Measurements from ENCODE around the gene MUS81. TPM values are rescaled to one million over a fixed set of nuclear protein-coding genes. Genes with fewer than 3 reads are reported as not detected.

Gene MUS81
- total RNA-seq, 4 donors from 2014 or later = 58.3 to 191 (median 81.2) TPM

GRCh38 chr11:65907878-65908277, 47.6 kb downstream of the MUS81 start:
- DNase-seq = no peak
- Histone ChIP-seq H3K4me3 (no peak overlapping the region), H3K27me3 (no peaks in the 10 kb centered on the region), H3K4me1 (peaks cover 0 to 11% (median 9%) of the 10 kb centered on the region in 4 donors), H3K27ac (no peak overlapping the region), H3K9me3 (no peaks in the 10 kb centered on the region), H3K36me3 (no peaks in the 10 kb centered on the region)
- TF ChIP-seq POLR2AphosphoS5 (IDR thresholded peaks at IDR 0.05) (no peak), EP300 (IDR thresholded peaks at IDR 0.05; ENCODE audit: low read depth) (no peak), POLR2A (IDR thresholded peaks at IDR 0.05) (no peak), CTCF (IDR thresholded peaks at IDR 0.05) (no peak)
- in situ Hi-C loops (cut with MboI; ENCODE audit: low pct_ligation_motif_present in 1 of 4, low pct_unique_long_range_greater_than_20kb in 1 of 4, low sequenced_read_pairs in 3 of 4) = no loop called here
- 75% methylated on average over 6 of the region's 6 CpGs; no CpG with 5 or more reads in 1 of the 2 donors for WGBS, 2 donors (ENCODE audit: low coverage in 1 of 2)
- intact Hi-C loops (cut with DNase I; ENCODE audit: low total_unique reads) = no loop called here

- in situ Hi-C loops (cut with MboI; ENCODE audit: low pct_ligation_motif_present in 1 of 4, low pct_unique_long_range_greater_than_20kb in 1 of 4, low sequenced_read_pairs in 3 of 4) = no loop called here
- intact Hi-C loops (cut with DNase I; ENCODE audit: low total_unique reads) = no loop called here
- peak; percentile 40 for DNase-seq
- TF ChIP-seq POLR2AphosphoS5 (IDR thresholded peaks at IDR 0.05) (peak in 2 of 3 donors; percentile 11 to 42), CTCF (IDR thresholded peaks at IDR 0.05) (peak in 2 of 5 experiments; percentile 14 to 16), POLR2A (IDR thresholded peaks at IDR 0.05) (no peak), EP300 (IDR thresholded peaks at IDR 0.05; ENCODE audit: low read depth) (no peak)
- no peak overlapping the region for H3K4me3 ChIP-seq
- peaks cover 13 to 32% (median 28%) of the 10 kb centered on the region in 4 donors for H3K4me1 ChIP-seq
- no peaks in the 10 kb centered on the region for H3K9me3 ChIP-seq
- H3K27ac ChIP-seq = peak overlapping the region in 1 of 4 donors; percentile 8
- 31 to 35% methylated on average over 4 to 14 of the region's 14 CpGs for WGBS, 2 donors (ENCODE audit: low coverage in 1 of 2)
- H3K36me3 ChIP-seq = no peaks in the 10 kb centered on the region
- no peaks in the 10 kb centered on the region for H3K27me3 ChIP-seq
Observed at GRCh38 chr11:65911682-65912568, 51.7 kb downstream of the MUS81 start.

DNA sequence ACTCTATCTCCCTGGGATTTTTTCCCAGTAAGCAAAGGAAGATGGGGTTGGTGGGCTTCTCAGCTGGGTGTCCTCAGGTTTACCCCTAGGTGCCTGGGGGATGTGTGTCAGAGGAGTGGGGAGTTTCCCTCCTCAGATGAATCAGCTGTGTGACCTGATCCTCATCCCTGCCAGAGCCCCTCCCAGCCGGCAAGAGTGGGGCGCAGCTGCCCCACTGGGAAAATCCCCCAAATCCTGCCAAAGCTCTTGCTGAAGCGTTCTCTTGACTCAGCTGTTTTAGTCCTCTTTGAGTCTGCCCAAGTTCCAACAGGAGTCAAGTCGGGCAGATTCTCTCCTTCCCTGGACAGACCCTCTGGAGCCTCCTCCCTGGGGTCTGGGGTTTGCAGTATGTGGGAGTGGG, 52.6 kb downstream of the MUS81 start:
- no peaks in the 10 kb centered on the region for H3K36me3 ChIP-seq
- H3K4me1 ChIP-seq = peaks cover 22 to 41% (median 37%) of the 10 kb centered on the region in 4 donors
- intact Hi-C loops (cut with DNase I; ENCODE audit: low total_unique reads) (no loop called here), in situ Hi-C loops (cut with MboI; ENCODE audit: low pct_ligation_motif_present in 1 of 4, low pct_unique_long_range_greater_than_20kb in 1 of 4, low sequenced_read_pairs in 3 of 4) (no loop called here)
- TF ChIP-seq POLR2AphosphoS5 (IDR thresholded peaks at IDR 0.05) (no peak), EP300 (IDR thresholded peaks at IDR 0.05; ENCODE audit: low read depth) (no peak), CTCF (IDR thresholded peaks at IDR 0.05) (no peak), POLR2A (IDR thresholded peaks at IDR 0.05) (no peak)
- no peak for DNase-seq
- WGBS, 2 donors (ENCODE audit: low coverage in 1 of 2) = 48% methylated on average over 4 of the region's 4 CpGs; no CpG with 5 or more reads in 1 of the 2 donors
- H3K27me3 ChIP-seq = no peaks in the 10 kb centered on the region
- no peak overlapping the region for H3K4me3 ChIP-seq
- no peak overlapping the region for H3K27ac ChIP-seq
- H3K9me3 ChIP-seq = no peaks in the 10 kb centered on the region

DNA sequence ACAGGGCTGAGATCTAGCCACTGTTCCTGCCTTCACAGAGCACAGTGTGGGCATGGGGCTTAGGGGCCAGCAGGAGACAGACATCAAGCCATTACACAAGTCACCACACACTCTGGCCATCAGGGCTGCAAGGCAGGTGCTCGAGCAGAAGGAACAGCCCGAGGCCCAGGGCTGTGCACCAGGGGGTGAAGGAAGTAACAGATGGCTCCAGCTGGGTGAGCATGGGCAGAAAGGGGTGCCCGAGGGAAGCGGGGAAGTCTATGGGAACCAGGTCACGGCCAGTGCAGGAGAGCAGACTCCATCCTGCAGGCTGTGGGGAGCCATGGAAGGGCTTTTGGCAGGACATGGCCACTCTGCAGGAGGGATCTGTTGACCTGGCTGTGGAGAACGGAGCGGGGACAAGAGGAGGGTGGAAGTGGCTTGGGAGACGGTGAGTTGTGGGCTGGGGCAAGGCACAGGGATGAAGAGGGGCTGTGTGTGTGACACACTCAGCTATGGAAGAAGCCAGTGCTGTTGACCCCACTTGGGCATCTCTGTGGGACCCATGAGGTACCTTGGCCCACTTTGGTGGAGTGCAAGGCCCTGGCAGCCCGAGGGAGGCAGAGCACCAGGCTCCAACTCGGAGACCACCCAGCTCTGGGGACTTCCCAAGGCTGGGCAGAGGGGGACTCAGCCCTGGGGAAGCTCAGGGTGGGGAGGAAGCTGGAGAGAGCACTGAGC, 55.0 kb downstream of the MUS81 start:
- WGBS, 2 donors (ENCODE audit: low coverage in 1 of 2) = 56 to 62% methylated on average over 3 to 10 of the region's 10 CpGs
- intact Hi-C loops (cut with DNase I; ENCODE audit: low total_unique reads) (no loop called here), in situ Hi-C loops (cut with MboI; ENCODE audit: low pct_ligation_motif_present in 1 of 4, low pct_unique_long_range_greater_than_20kb in 1 of 4, low sequenced_read_pairs in 3 of 4) (no loop called here)
- no peak for TF ChIP-seq POLR2A (IDR thresholded peaks at IDR 0.05)
- no peak for TF ChIP-seq POLR2AphosphoS5 (IDR thresholded peaks at IDR 0.05)
- TF ChIP-seq CTCF (IDR thresholded peaks at IDR 0.05) = no peak
- TF ChIP-seq EP300 (IDR thresholded peaks at IDR 0.05; ENCODE audit: low read depth) = no peak
- DNase-seq = no peak
- H3K9me3 ChIP-seq = no peaks in the 10 kb centered on the region
- H3K4me1 ChIP-seq = peaks cover 25 to 47% (median 45%) of the 10 kb centered on the region in 4 donors
- H3K27me3 ChIP-seq = no peaks in the 10 kb centered on the region
- peak overlapping the region; percentile 91 to 98 (median 96) for H3K27ac ChIP-seq
- no peaks in the 10 kb centered on the region for H3K36me3 ChIP-seq
- no peak overlapping the region for H3K4me3 ChIP-seq

Measured in transverse colon (tissue), 4 donors.